Gastroesophageal sphincter (tissue), 4 donors: ENCODE results near the gene IFT43. TPM values are rescaled to one million over a fixed set of nuclear protein-coding genes. Genes with fewer than 3 reads are reported as not detected.

ENCODE experiments used
- ATAC-seq: fragments of 150-250 bp; one replicate; pipeline ENCODE4 v1.9.1; 2016; ENCODE audit warnings: mild to moderate bottlenecking, moderate library complexity
- H3K27ac ChIP-seq, 4 donors: fragments of 200-600 bp; sonication (generic) in 3 of 4; 1 replicate in 3 of 4; 2 replicates in 1 of 4; pipeline ENCODE4 v1.5.1; 2016 to 2019
- H3K27me3 ChIP-seq: fragments of 200-600 bp; sonication (generic); one replicate; pipeline ENCODE4 v1.5.1; 2019
- H3K36me3 ChIP-seq, 2 donors: fragments of 200-600 bp; sonication (generic); one replicate each; pipeline ENCODE4 v1.5.1; 2019; ENCODE audit warnings: control low read depth in 1 of 2
- H3K4me1 ChIP-seq, 3 donors: fragments of 200-600 bp; sonication (generic); 1 replicate in 2 of 3; 2 replicates in 1 of 3; pipeline ENCODE4 v1.5.1; 2016 to 2019; ENCODE audit warnings: control low read depth in 2 of 3
- H3K4me3 ChIP-seq, 2 donors: fragments of 200-600 bp; sonication (generic); one replicate each; pipeline ENCODE4 v1.5.1; 2019; ENCODE audit warnings: mild to moderate bottlenecking in 1 of 2, moderate library complexity in 1 of 2
- H3K9me3 ChIP-seq, 3 donors: fragments of 200-600 bp; sonication (generic); one replicate each; pipeline ENCODE4 v1.5.1; 2017 to 2019; ENCODE audit warnings: control low read depth in 2 of 3
- EP300 ChIP-seq: sonication (generic); formaldehyde crosslinking; IDR thresholded peaks from one replicate; pipeline ENCODE4 v1.6.1; 2017; ENCODE audit warnings: antibody characterized with exemption, mild to moderate bottlenecking
- POLR2A ChIP-seq, 2 donors: fragments of 450-650 bp; IDR thresholded peaks; one replicate each; pipeline ENCODE4 v1.6.1; 2017; ENCODE audit warnings: antibody characterized with exemption in 2 of 2, mild to moderate bottlenecking in 2 of 2, moderate library complexity in 1 of 2
- POLR2AphosphoS5 ChIP-seq: sonication (generic); formaldehyde crosslinking; IDR thresholded peaks from one replicate; pipeline ENCODE4 v1.6.1; 2017; ENCODE audit warnings: antibody characterized with exemption
- whole genome bisulfite sequencing, 2 donors: methylation state at CpG; one replicate each; pipeline ENCODE4 v1.1.5; 2018; ENCODE audit warnings: low coverage in 1 of 2; 5-methylcytosine and 5-hydroxymethylcytosine counted together
- total RNA-seq, 4 donors: library from RNA; depleted of rRNA; stranded (reverse); fragments of >200 nt; gene quantifications; one replicate each; pipeline ENCODE4 v1.1.0, GENCODE V29; 2016
- TF ChIP-seq, protein P1 (sequence below), 4 experiments: fragments of 200-600 bp in 2 of 4; fragments of 450-650 bp in 2 of 4; sonication (generic) in 1 of 4; IDR thresholded peaks; one replicate each; pipeline ENCODE4 v1.5.1; 2017 to 2019; ENCODE audit warnings: antibody characterized with exemption in 4 of 4, mild to moderate bottlenecking in 2 of 4, moderate library complexity in 2 of 4

Gene IFT43
- total RNA-seq, 4 donors from 2014 or later = 39.7 to 51.6 (median 43.6) TPM

DNA sequence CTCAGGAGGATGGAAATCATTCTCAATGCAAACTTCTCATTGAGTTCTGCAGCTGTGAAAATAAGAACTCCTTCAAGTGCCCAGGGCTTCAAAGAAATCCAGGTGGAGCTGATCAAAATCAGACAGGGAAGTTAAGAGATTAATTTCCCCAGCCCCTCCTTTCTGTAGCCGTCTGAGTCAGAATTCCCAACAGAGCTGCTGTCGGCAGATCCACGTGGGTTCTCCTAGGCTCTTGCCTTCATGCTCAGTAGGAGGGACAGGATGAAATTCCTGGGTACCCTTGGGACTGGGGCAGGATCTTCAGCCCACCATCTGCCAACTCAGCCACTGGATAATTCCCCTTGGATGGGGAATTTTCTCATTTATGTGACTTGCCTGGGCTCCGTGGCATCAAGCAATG lies 17.1 kb upstream of the IFT43 start:
- no peak for TF ChIP-seq POLR2A (IDR thresholded peaks at IDR 0.05)
- no peak for TF ChIP-seq POLR2AphosphoS5
- TF ChIP-seq, protein P1, sequence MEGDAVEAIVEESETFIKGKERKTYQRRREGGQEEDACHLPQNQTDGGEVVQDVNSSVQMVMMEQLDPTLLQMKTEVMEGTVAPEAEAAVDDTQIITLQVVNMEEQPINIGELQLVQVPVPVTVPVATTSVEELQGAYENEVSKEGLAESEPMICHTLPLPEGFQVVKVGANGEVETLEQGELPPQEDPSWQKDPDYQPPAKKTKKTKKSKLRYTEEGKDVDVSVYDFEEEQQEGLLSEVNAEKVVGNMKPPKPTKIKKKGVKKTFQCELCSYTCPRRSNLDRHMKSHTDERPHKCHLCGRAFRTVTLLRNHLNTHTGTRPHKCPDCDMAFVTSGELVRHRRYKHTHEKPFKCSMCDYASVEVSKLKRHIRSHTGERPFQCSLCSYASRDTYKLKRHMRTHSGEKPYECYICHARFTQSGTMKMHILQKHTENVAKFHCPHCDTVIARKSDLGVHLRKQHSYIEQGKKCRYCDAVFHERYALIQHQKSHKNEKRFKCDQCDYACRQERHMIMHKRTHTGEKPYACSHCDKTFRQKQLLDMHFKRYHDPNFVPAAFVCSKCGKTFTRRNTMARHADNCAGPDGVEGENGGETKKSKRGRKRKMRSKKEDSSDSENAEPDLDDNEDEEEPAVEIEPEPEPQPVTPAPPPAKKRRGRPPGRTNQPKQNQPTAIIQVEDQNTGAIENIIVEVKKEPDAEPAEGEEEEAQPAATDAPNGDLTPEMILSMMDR (IDR thresholded peaks at IDR 0.05) = no peak
- no peak for TF ChIP-seq EP300
- 50% methylated on average over 1 of the region's 4 CpGs; no CpG with 5 or more reads in 1 of the 2 donors for WGBS, 2 donors
- ATAC-seq = peak; percentile 78
- H3K4me1 ChIP-seq = peaks cover 0 to 9% (median 0%) of the 10 kb centered on the region in 3 donors
- peaks cover 0 to 81% of the 10 kb centered on the region in 2 donors for H3K36me3 ChIP-seq
- no peaks in the 10 kb centered on the region for H3K9me3 ChIP-seq
- H3K27ac ChIP-seq = peak overlapping the region in 3 of 4 donors; percentile 17 to 54 (median 48)
- H3K4me3 ChIP-seq = no peak overlapping the region
- H3K27me3 ChIP-seq = no peaks in the 10 kb centered on the region

DNA sequence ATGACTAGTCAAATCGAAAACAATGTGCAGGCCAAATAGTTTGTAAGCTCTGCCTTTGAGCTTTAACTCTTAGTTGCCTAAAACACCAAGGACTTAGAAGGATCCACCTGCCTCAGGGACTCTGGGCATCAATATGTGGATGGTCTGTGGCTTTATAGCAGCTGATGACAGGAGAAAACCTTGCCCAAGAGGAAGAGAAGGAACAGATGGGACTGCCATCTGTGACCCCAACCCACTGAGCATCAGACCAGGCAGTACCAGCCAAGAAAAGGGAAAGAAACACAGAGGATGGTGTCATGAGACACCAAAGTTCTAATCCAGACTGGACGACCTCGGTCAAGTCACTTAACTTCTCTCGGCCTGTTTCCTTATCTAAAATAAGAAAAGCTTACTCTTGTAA lies 16.4 kb upstream of the IFT43 start:
- Histone ChIP-seq H3K36me3 (peaks cover 0 to 76% of the 10 kb centered on the region in 2 donors), H3K4me3 (no peak overlapping the region), H3K4me1 (peaks cover 0 to 9% (median 0%) of the 10 kb centered on the region in 3 donors), H3K27me3 (no peaks in the 10 kb centered on the region), H3K27ac (peak overlapping the region in 3 of 4 donors; percentile 25 to 54 (median 48)), H3K9me3 (no peaks in the 10 kb centered on the region)
- TF ChIP-seq, protein P1 (IDR thresholded peaks at IDR 0.05) = no peak
- TF ChIP-seq EP300 = no peak
- TF ChIP-seq POLR2AphosphoS5 = no peak
- TF ChIP-seq POLR2A (IDR thresholded peaks at IDR 0.05) = no peak
- 61 to 69% methylated on average over 4 of the region's 4 CpGs for WGBS, 2 donors
- no peak for ATAC-seq

DNA sequence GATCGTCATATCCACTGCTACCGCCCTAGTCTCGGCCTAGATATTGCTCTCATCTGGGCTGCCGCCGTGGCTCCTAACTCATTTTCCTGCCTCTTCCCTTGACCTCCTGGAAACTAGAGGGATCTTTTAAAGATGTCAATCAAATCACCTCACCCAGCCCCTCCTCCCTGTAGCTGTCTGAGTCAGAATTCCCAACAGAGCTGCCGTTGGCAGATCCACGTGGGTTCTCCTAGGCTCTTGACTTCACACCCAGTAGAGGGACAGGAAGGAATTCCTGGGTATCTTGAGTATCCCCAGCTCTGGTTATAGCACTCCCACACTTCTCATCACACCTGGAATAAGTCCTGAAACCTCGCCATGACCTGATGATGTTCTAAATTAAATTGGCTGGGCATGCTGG lies 15.7 kb upstream of the IFT43 start:
- Histone ChIP-seq H3K9me3 (no peaks in the 10 kb centered on the region), H3K36me3 (peaks cover 0 to 68% of the 10 kb centered on the region in 2 donors), H3K4me3 (no peak overlapping the region), H3K4me1 (peaks cover 0 to 9% (median 0%) of the 10 kb centered on the region in 3 donors), H3K27ac (peak overlapping the region in 1 of 4 donors; percentile 25), H3K27me3 (no peaks in the 10 kb centered on the region)
- peak; percentile 11 for ATAC-seq
- TF ChIP-seq POLR2A (IDR thresholded peaks at IDR 0.05) (no peak), POLR2AphosphoS5 (no peak), EP300 (no peak)
- TF ChIP-seq, protein P1 (IDR thresholded peaks at IDR 0.05) = no peak
- WGBS, 2 donors = 68% methylated on average over 8 of the region's 8 CpGs; no CpG with 5 or more reads in 1 of the 2 donors

DNA sequence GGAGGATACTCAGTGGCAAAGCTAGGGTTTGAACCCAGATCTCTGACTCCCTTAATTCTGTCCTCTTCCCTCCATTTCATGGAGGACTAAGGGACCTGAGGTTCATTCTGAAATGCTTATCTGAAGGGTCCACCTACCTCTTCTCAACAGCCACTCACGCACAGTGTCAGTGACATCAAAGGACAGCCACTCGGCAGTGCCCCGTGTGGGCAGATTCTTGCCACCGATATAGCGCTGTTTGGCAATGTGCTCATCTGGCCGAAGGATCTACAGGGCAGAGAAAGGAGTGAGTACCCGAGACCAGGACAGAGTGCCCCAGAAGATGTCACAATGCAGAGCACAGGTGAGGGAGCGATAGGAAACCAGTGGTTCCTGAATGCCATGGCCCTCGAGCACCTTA lies 14.6 kb upstream of the IFT43 start:
- no peak overlapping the region for H3K4me3 ChIP-seq
- no peak for ATAC-seq
- 73 to 100% methylated on average over 1 to 3 of the region's 9 CpGs for WGBS, 2 donors
- TF ChIP-seq, protein P1 (IDR thresholded peaks at IDR 0.05) = no peak
- H3K27me3 ChIP-seq = no peaks in the 10 kb centered on the region
- H3K36me3 ChIP-seq = peaks cover 0 to 57% of the 10 kb centered on the region in 2 donors
- no peak overlapping the region for H3K27ac ChIP-seq
- no peaks in the 10 kb centered on the region for H3K9me3 ChIP-seq
- peaks cover 0 to 9% (median 0%) of the 10 kb centered on the region in 3 donors for H3K4me1 ChIP-seq

DNA sequence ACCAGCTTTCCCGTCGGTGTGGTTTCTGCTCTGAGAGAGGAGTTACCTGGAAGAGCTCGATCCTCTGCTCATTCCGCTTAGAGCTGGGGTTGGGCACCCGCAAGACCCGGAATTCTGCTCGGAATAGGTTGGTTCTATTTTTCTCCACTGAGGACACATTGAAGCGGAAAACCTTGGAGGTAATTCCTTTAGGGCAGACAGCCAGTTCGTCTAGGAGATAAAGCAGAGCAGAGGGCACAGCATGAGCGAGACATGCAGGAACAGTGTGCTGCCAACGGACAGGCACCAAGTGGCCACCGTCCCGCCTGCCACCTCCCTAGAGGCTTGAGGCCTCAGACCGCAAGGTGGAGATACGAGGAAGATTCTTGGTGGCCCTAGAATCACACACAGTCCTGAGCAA lies 14.1 kb upstream of the IFT43 start:
- WGBS, 2 donors = 78% methylated on average over 4 of the region's 15 CpGs; no CpG with 5 or more reads in 1 of the 2 donors
- no peaks in the 10 kb centered on the region for H3K27me3 ChIP-seq
- H3K4me3 ChIP-seq = no peak overlapping the region
- no peak overlapping the region for H3K27ac ChIP-seq
- H3K36me3 ChIP-seq = peaks cover 0 to 52% of the 10 kb centered on the region in 2 donors
- TF ChIP-seq, protein P1 (IDR thresholded peaks at IDR 0.05) = no peak
- TF ChIP-seq POLR2AphosphoS5 (no peak), POLR2A (IDR thresholded peaks at IDR 0.05) (no peak), EP300 (no peak)
- no peak for ATAC-seq
- no peaks in the 10 kb centered on the region for H3K9me3 ChIP-seq
- peaks cover 0 to 10% (median 0%) of the 10 kb centered on the region in 3 donors for H3K4me1 ChIP-seq
